GM12878 (cell line): Measurements from ENCODE around the gene COL6A1. TPM values are rescaled to one million over a fixed set of nuclear protein-coding genes. Genes with fewer than 3 reads are reported as not detected.

Experiments used
- ATAC-seq: fragments of 200-7000 bp; cut with Tn5 transposase; 3 replicates; pipeline ENCODE4 v1.9.1; 2020; ENCODE audit warnings: mild to moderate bottlenecking, moderate library complexity
- BruUV-seq: library from RNA; stranded (reverse); fragments of 400-500 nt; replicated peaks from 2 replicates; lab custom pipeline; 2021; lab: Mats Ljungman, UMichigan
- CTCF ChIA-PET: fragments of 300-600 bp; sonication (Branson Sonifier 250); formaldehyde crosslinking; extraction: SDS; loops from one replicate; lab custom pipeline; 2021; ENCODE audit warnings: inconsistent platforms; lab: Yijun Ruan, JAX
- POLR2A ChIA-PET: fragments of 350-600 bp; formaldehyde crosslinking; extraction: SDS; loops from one replicate; lab custom pipeline; 2021; ENCODE audit warnings: inconsistent platforms; lab: Charles Lee
- RAD21 ChIA-PET: fragments of 300-600 bp; sonication (Branson Sonifier 250); formaldehyde crosslinking; loops from one replicate; lab custom pipeline; 2023; ENCODE audit warnings: antibody characterized with exemption; ENCODE audit not compliant: unreplicated experiment; lab: Charles Lee
- SMC1A ChIA-PET: fragments of 300-600 bp; sonication (Branson Sonifier 250); formaldehyde crosslinking; loops from one replicate; lab custom pipeline; 2023; ENCODE audit not compliant: unreplicated experiment, uncharacterized antibody; lab: Charles Lee
- DNase-seq: peaks from one replicate; pipeline ENCODE4 v3.0.0-alpha.2; 2011; ENCODE audit warnings: low read depth, low spot score
- FAIRE-seq: peaks from 3 replicates; lab custom pipeline; 2011; peaks lifted over from hg19 to GRCh38; lab: Jason Lieb, UNC
- H2AFZ ChIP-seq: 2 replicates; pipeline ENCODE4 v1.6.0; 2011; ENCODE audit warnings: low read depth, low read length, control low read depth; ENCODE audit not compliant: control insufficient read depth
- H3K27ac ChIP-seq: 2 replicates; pipeline ENCODE4 v1.5.1; 2011; ENCODE audit warnings: control low read depth; ENCODE audit not compliant: control insufficient read depth, insufficient read depth
- H3K27me3 ChIP-seq, 2 experiments: replicated peaks in 1 of 2; 2 replicates each; pipeline versions ENCODE4 v1.6.0 to v1.6.1; 2011; ENCODE audit warnings: low read length in 1 of 2; ENCODE audit not compliant: control insufficient read depth in 2 of 2, insufficient read depth in 2 of 2
- H3K36me3 ChIP-seq, 2 experiments: 2 replicates each; pipeline ENCODE4 v1.5.1; 2011; ENCODE audit warnings: low read length in 1 of 2; ENCODE audit not compliant: control insufficient read depth in 2 of 2, insufficient read depth in 2 of 2
- H3K4me1 ChIP-seq: 2 replicates; pipeline ENCODE4 v1.6.1; 2011; ENCODE audit warnings: mild to moderate bottlenecking, low read length, moderate library complexity, mixed read lengths; ENCODE audit not compliant: control insufficient read depth, insufficient read depth
- H3K4me2 ChIP-seq: 2 replicates; pipeline ENCODE4 v1.6.0; 2011; ENCODE audit warnings: control low read depth; ENCODE audit not compliant: control insufficient read depth, insufficient read depth
- H3K4me3 ChIP-seq: fragments of 200-600 bp; sonication (generic); 2 replicates; pipeline ENCODE4 v1.5.1; 2016
- H3K79me2 ChIP-seq: 2 replicates; pipeline ENCODE4 v1.6.0; 2011; ENCODE audit warnings: low read length; ENCODE audit not compliant: control insufficient read depth, insufficient read depth
- H3K9ac ChIP-seq: 2 replicates; pipeline ENCODE4 v1.8.0; 2011; ENCODE audit warnings: low read length, control low read depth, mixed read lengths; ENCODE audit not compliant: control insufficient read depth, insufficient read depth
- H3K9me3 ChIP-seq: replicated peaks from 3 replicates; pipeline ENCODE4 v1.5.1; 2011; ENCODE audit warnings: mild to moderate bottlenecking, low read length; ENCODE audit not compliant: control insufficient read depth, insufficient read depth
- H4K20me1 ChIP-seq: 2 replicates; pipeline ENCODE4 v1.6.0; 2011; ENCODE audit not compliant: control insufficient read depth, insufficient read depth
- ASH2L ChIP-seq: fragments of 300-600, 200-600 bp; sonication (generic); IDR thresholded peaks from 2 replicates; pipeline ENCODE4 v1.6.1; 2017; ENCODE audit warnings: low read depth, mild to moderate bottlenecking, borderline replicate concordance
- BACH1 ChIP-seq: fragments of 450-650 bp; IDR thresholded peaks from 2 replicates; pipeline ENCODE4 v1.6.1; 2017; ENCODE audit warnings: mild to moderate bottlenecking, borderline replicate concordance
- BCL3 ChIP-seq: IDR thresholded peaks from 2 replicates; pipeline ENCODE4 v1.6.1; 2011; ENCODE audit warnings: borderline replicate concordance, low read depth, mild to moderate bottlenecking, moderate library complexity, low read length; ENCODE audit not compliant: insufficient read depth, poor library complexity, severe bottlenecking
- EGR1 ChIP-seq, 2 experiments: IDR thresholded peaks; 1 replicate in 1 of 2; 2 replicates in 1 of 2; pipeline ENCODE4 v1.6.1; 2011 to 2012; ENCODE audit warnings: low read depth in 2 of 2, low read length in 2 of 2, borderline replicate concordance in 1 of 2, mild to moderate bottlenecking in 1 of 2, moderate library complexity in 1 of 2
- ESRRA ChIP-seq: IDR thresholded peaks from 2 replicates; pipeline ENCODE4 v1.6.1; 2012; ENCODE audit warnings: mild to moderate bottlenecking, low read length, improper control_type of control experiment
- ETV6 ChIP-seq, 2 experiments: fragments of 450-650 bp in 1 of 2; IDR thresholded peaks in 1 of 2; conservative IDR thresholded peaks in 1 of 2; 2 replicates each; pipeline ENCODE4 v1.6.1; 2014; ENCODE audit warnings: antibody characterized with exemption in 1 of 2, borderline replicate concordance in 1 of 2, low read depth in 1 of 2, mild to moderate bottlenecking in 1 of 2, moderate library complexity in 1 of 2
- FOXM1 ChIP-seq: IDR thresholded peaks from 2 replicates; pipeline ENCODE4 v1.6.1; 2012; ENCODE audit warnings: low read depth, mild to moderate bottlenecking, inconsistent platforms, low read length, moderate library complexity
- MYB ChIP-seq: fragments of 150-350 bp; IDR thresholded peaks from 2 replicates; pipeline ENCODE4 v1.6.1; 2014; ENCODE audit warnings: mild to moderate bottlenecking, low read depth, low read length, borderline replicate concordance
- NFXL1 ChIP-seq: fragments of 450-650 bp; IDR thresholded peaks from 2 replicates; pipeline ENCODE4 v1.6.1; 2017; ENCODE audit warnings: antibody characterized with exemption, mild to moderate bottlenecking, borderline replicate concordance
- PAX5 ChIP-seq: IDR thresholded peaks from 2 replicates; pipeline ENCODE4 v1.6.1; 2011; ENCODE audit warnings: low read depth, low read length, borderline replicate concordance
- PAX8 ChIP-seq: fragments of 450-650 bp; IDR thresholded peaks from 2 replicates; pipeline ENCODE4 v1.6.1; 2017; ENCODE audit warnings: mild to moderate bottlenecking, moderate library complexity
- PML ChIP-seq: IDR thresholded peaks from 2 replicates; pipeline ENCODE4 v1.6.1; 2012; ENCODE audit warnings: low read length, inconsistent platforms
- RCOR1 ChIP-seq: conservative IDR thresholded peaks from 2 replicates; pipeline ENCODE4 v1.6.1; 2012; ENCODE audit warnings: low read depth, low read length, improper control_type of control experiment
- RFX5 ChIP-seq: IDR thresholded peaks from 2 replicates; pipeline ENCODE4 v1.6.1; 2011; ENCODE audit warnings: low read depth, low read length, improper control_type of control experiment
- SMAD1 ChIP-seq: fragments of 450-650 bp; IDR thresholded peaks from 2 replicates; pipeline ENCODE4 v1.6.1; 2018; ENCODE audit warnings: mild to moderate bottlenecking, low read depth; ENCODE audit not compliant: partially characterized antibody
- SREBF2 ChIP-seq: IDR thresholded peaks from 2 replicates; pipeline ENCODE4 v1.6.1; 2012; ENCODE audit warnings: mild to moderate bottlenecking, low read length
- STAT1 ChIP-seq: fragments of 450-650 bp; conservative IDR thresholded peaks from 2 replicates; pipeline ENCODE4 v1.6.1; 2014; ENCODE audit warnings: antibody characterized with exemption, mild to moderate bottlenecking
- SUPT20H ChIP-seq: IDR thresholded peaks from 2 replicates; pipeline ENCODE4 v1.6.1; 2011; ENCODE audit warnings: low read depth, mild to moderate bottlenecking, low read length, moderate library complexity, borderline replicate concordance; ENCODE audit not compliant: control insufficient read depth
- WGBS: methylation state at CpG from one replicate; pipeline ENCODE4 v1.1.6; 2016; ENCODE audit warnings: low lambda C conversion rate; ENCODE audit not compliant: insufficient replicate concordance, insufficient coverage; ENCODE audit errors: missing lambda C conversion rate; 5-methylcytosine and 5-hydroxymethylcytosine counted together
- in situ Hi-C: fragments of 300-500 bp; cut with MboI; formaldehyde crosslinking; loops from 9 replicates; pipeline ENCODE4 v1.14.3; 2018; ENCODE audit warnings: mixed read lengths
- intact Hi-C: fragments of 100-400 bp; cut with micrococcal nuclease; formaldehyde crosslinking; loops from one replicate; pipeline ENCODE4 v1.14.2; 2022; ENCODE audit not compliant: unreplicated experiment
- polyA plus RNA-seq, 11 experiments: library from polyadenylated mRNA; depleted of rRNA in 4 of 11; unstranded in 6 of 11; stranded (reverse) in 5 of 11; fragments of >200 nt; fragmentation: Nextera tagmentation in 4 of 11; fragmentation: Illumina TruSeq in 1 of 11; extraction: Ambion mirVana in 4 of 11; extraction: Trizol in 1 of 11; gene quantifications; 1 replicate in 1 of 11; 2 replicates in 10 of 11; pipeline versions ENCODE4 v1.2.1 to v1.2.3, GENCODE V29; 2011 to 2016; ENCODE audit warnings: inconsistent platforms in 2 of 11, missing spikeins in 2 of 11, low read depth in 1 of 11
- total RNA-seq, 4 experiments: library from RNA; depleted of rRNA in 3 of 4; stranded (reverse); fragments of >200 nt in 3 of 4; fragmentation: Illumina TruSeq in 1 of 4; extraction: Trizol in 1 of 4; gene quantifications; 2 replicates each; pipeline versions ENCODE4 v1.2.1 to v1.2.3, GENCODE V29; 2013 to 2021

COL6A1 gene
- total and polyA plus RNA-seq, 10 of the 15 experiments (the other 5 are each of a cell fraction or from before 2014, with no cell fraction given) = 0.12 to 1.3 (median 0.20) TPM; not detected in 7

- no peaks in the 10 kb centered on the region for H3K9me3 ChIP-seq
- intact Hi-C loops (no loop called here), in situ Hi-C loops (no loop called here)
- no peaks in the 10 kb centered on the region for H3K79me2 ChIP-seq
- POLR2A ChIA-PET = no interaction called here
- no peak overlapping the region for H3K4me2 ChIP-seq
- no peak overlapping the region for H3K4me3 ChIP-seq
- H3K27ac ChIP-seq = no peak overlapping the region
- no peaks in the 10 kb centered on the region; a peak in 1 of 4 replicates for H3K27me3 ChIP-seq
- no peak overlapping the region for H2AFZ ChIP-seq
- WGBS = 38% methylated on average over 17 of the region's 17 CpGs
- H3K36me3 ChIP-seq = no peaks in the 10 kb centered on the region
- CTCF ChIA-PET = no interaction called here
- FAIRE-seq = no peak
- no peaks in the 10 kb centered on the region for H4K20me1 ChIP-seq
- BruUV-seq = no TSS peak
- no peak for DNase-seq
- H3K9ac ChIP-seq = no peak overlapping the region
- ATAC-seq = no peak
- RAD21 ChIA-PET = no interaction called here
- TF ChIP-seq ETV6 (conservative IDR thresholded peaks at IDR 0.05 in 1 of 2, IDR thresholded peaks at IDR 0.05 in 1 of 2; ENCODE audit: borderline replicate concordance in 1 of 2, low read depth in 1 of 2) = no peak
- no peak for TF ChIP-seq BACH1
- TF ChIP-seq RFX5 = no peak
- TF ChIP-seq RCOR1 = no peak
- TF ChIP-seq STAT1 = no peak
- no peak for TF ChIP-seq ESRRA
- TF ChIP-seq NFXL1 = no peak
- no peak for TF ChIP-seq SMAD1
- no peak for TF ChIP-seq MYB
- no peak for TF ChIP-seq EGR1 (IDR thresholded peaks at IDR 0.05; ENCODE audit: borderline replicate concordance in 1 of 2, low read depth in 2 of 2, low read length in 2 of 2)
- TF ChIP-seq SREBF2 = no peak
- no peak for TF ChIP-seq FOXM1
- TF ChIP-seq PAX5 = no peak
- no peak for TF ChIP-seq SUPT20H
- no peak for TF ChIP-seq BCL3
- TF ChIP-seq PML = no peak
- TF ChIP-seq ASH2L = no peak
- no peak for TF ChIP-seq PAX8
- SMC1A ChIA-PET = no interaction called here
- H3K4me1 ChIP-seq = no peaks in the 10 kb centered on the region
These were observed 42.6 kb upstream of the COL6A1 start for GRCh38 chr21:45938811-45939520.
